Ishikawa (cell line): ENCODE data around the gene AVEN.

Experiments used
- CEBPB ChIP-seq: IDR thresholded peaks from 2 replicates; pipeline ENCODE4 v1.6.1; 2012
- CREB1 ChIP-seq: IDR thresholded peaks from 2 replicates; pipeline ENCODE4 v1.6.1; 2012; ENCODE audit warnings: low read depth
- EGR1 ChIP-seq: IDR thresholded peaks from 2 replicates; pipeline ENCODE4 v1.6.1; 2012
- EP300 ChIP-seq: IDR thresholded peaks from 2 replicates; pipeline ENCODE4 v1.6.1; 2012; ENCODE audit warnings: borderline replicate concordance
- FOXM1 ChIP-seq: IDR thresholded peaks from 2 replicates; pipeline ENCODE4 v1.6.1; 2012; ENCODE audit warnings: low read depth, borderline replicate concordance
- MAX ChIP-seq: IDR thresholded peaks from 2 replicates; pipeline ENCODE4 v1.6.1; 2012
- NFIC ChIP-seq: IDR thresholded peaks from 2 replicates; pipeline ENCODE4 v1.6.1; 2012
- RAD21 ChIP-seq: IDR thresholded peaks from 2 replicates; pipeline ENCODE4 v1.6.1; 2012; ENCODE audit warnings: low read depth
- REST ChIP-seq: IDR thresholded peaks from 2 replicates; pipeline ENCODE4 v1.6.1; 2012; ENCODE audit warnings: low read depth, mild to moderate bottlenecking
- TAF1 ChIP-seq: IDR thresholded peaks from 2 replicates; pipeline ENCODE4 v1.6.1; 2012; ENCODE audit warnings: low read depth, mild to moderate bottlenecking
- TCF12 ChIP-seq: IDR thresholded peaks from 2 replicates; pipeline ENCODE4 v1.6.1; 2012; ENCODE audit warnings: low read depth
- TEAD4 ChIP-seq: IDR thresholded peaks from 2 replicates; pipeline ENCODE4 v1.6.1; 2012
- YY1 ChIP-seq: IDR thresholded peaks from 2 replicates; pipeline ENCODE4 v1.6.1; 2012; ENCODE audit warnings: low read depth
- ZBTB7A ChIP-seq: IDR thresholded peaks from 2 replicates; pipeline ENCODE4 v1.6.1; 2012; ENCODE audit warnings: low read depth
- TF ChIP-seq, protein P1 (sequence below): IDR thresholded peaks from 2 replicates; pipeline ENCODE4 v1.6.1; 2012

The AVEN gene

GRCh38 chr15:34038871-34039789, at the start of gene AVEN:
Gene AVEN, minus strand, starts transcription at chr15:34039204. Its CDS starts 158 bp downstream, at chr15:34039046.
- TF ChIP-seq ZBTB7A, result peak; percentile 67; the same call in 1 of the 2 replicates
- TF ChIP-seq, protein P1, sequence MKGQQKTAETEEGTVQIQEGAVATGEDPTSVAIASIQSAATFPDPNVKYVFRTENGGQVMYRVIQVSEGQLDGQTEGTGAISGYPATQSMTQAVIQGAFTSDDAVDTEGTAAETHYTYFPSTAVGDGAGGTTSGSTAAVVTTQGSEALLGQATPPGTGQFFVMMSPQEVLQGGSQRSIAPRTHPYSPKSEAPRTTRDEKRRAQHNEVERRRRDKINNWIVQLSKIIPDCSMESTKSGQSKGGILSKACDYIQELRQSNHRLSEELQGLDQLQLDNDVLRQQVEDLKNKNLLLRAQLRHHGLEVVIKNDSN, result no peak

GRCh38 chr15:34085746-34086145, 46.7 kb upstream of the AVEN start:
- no peak for TF ChIP-seq TCF12
- TF ChIP-seq FOXM1, result no peak
- no peak for TF ChIP-seq REST
- TF ChIP-seq ZBTB7A, result no peak
- no peak for TF ChIP-seq RAD21
- no peak for TF ChIP-seq MAX
- no peak for TF ChIP-seq EGR1
- TF ChIP-seq NFIC, result no peak
- no peak for TF ChIP-seq YY1
- TF ChIP-seq, protein P1, result no peak
- no peak for TF ChIP-seq CREB1
- no peak for TF ChIP-seq EP300
- TF ChIP-seq TAF1, result no peak

- TF ChIP-seq ZBTB7A, result no peak
- TF ChIP-seq MAX, result no peak
Measured at GRCh38 chr15:34084086-34084485, 45.1 kb upstream of the AVEN start.

DNA sequence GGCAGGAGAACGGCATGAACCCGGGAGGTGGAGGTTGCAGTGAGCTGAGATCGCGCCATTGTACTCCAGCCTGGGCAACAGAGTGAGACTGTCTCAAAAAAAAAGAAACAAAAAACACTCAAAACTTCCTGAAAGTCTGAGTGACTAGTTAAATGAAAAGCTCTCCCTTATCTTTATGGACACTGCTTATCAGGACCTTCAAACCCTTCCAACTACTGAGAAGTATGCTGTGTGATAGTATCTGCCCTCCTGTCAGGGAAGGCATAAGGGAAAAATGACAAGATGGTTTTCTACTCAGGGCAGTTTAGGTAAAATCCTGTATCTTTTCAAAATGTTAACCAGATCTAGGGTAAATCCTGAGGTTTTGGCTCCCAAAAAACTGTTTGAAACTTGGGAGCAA, 40.9 kb upstream of the AVEN start:
- no peak for TF ChIP-seq TEAD4
- TF ChIP-seq YY1, result no peak
- TF ChIP-seq CREB1, result no peak
- no peak for TF ChIP-seq REST
- TF ChIP-seq NFIC, result no peak
- no peak for TF ChIP-seq CEBPB

- TF ChIP-seq, protein P1, result no peak
- TF ChIP-seq EGR1 (no peak), REST (no peak), CEBPB (no peak), FOXM1 (no peak), ZBTB7A (no peak), RAD21 (no peak)
Measured at GRCh38 chr15:34078900-34079299, 39.9 kb upstream of the AVEN start.
